GM10248 (cell line): ENCODE data around the gene DUSP10.

Experiments
- CTCF ChIA-PET: fragments of 300-600 bp; sonication (Branson Sonifier 250); formaldehyde crosslinking; extraction: SDS; loops from one replicate; lab custom pipeline; 2021; ENCODE audit warnings: antibody characterized with exemption; lab: Yijun Ruan, JAX
- POLR2A ChIA-PET: fragments of 350-650 bp; sonication (Branson Sonifier 250); formaldehyde crosslinking; extraction: SDS; loops from one replicate; lab custom pipeline; 2020; ENCODE audit warnings: antibody characterized with exemption; lab: Yijun Ruan, JAX
- DNase-seq: peaks from one replicate; pipeline ENCODE4 v3.0.0; 2012; ENCODE audit errors: extremely low spot score
- CTCF ChIP-seq: IDR thresholded peaks from 2 replicates; pipeline ENCODE4 v1.5.1; 2012; ENCODE audit warnings: mild to moderate bottlenecking, low read depth; ENCODE audit errors: extremely low read depth, missing control alignments, control extremely low read depth

DUSP10 gene

GRCh38 chr1:221732052-221732451 is 9.8 kb downstream of the DUSP10 start:
- CTCF ChIA-PET, result interaction anchor here (2.4 to 2.8 kb wide), 3 partner anchors 9 to 18 kb away, joined by 7 to 16 read pairs (median 8); partner anchors contain the start of gene DUSP10
- no peak for DNase-seq
- no peak for TF ChIP-seq CTCF
- POLR2A ChIA-PET, result interaction anchor here (0.6 kb wide), 1 partner anchor 139 kb away, joined by 3 read pairs; no protein-coding TSS in a partner anchor

- CTCF ChIA-PET, result interaction anchor here (0.7 to 3.6 kb wide), 7 partner anchors 8 to 79 kb away, joined by 3 to 17 read pairs (median 4); partner anchors contain the start of gene DUSP10
- TF ChIP-seq CTCF, result no peak
- DNase-seq, result no peak
- POLR2A ChIA-PET, result interaction anchor here (0.6 to 2.7 kb wide), 4 partner anchors 9 to 18 kb away, joined by 3 to 15 read pairs (median 5); partner anchors contain the start of gene DUSP10
Observed at GRCh38 chr1:221729771-221730330, 12.0 kb downstream of the DUSP10 start.

GRCh38 chr1:221728037-221728505 is 13.8 kb downstream of the DUSP10 start:
- POLR2A ChIA-PET, result interaction anchor here (2.7 kb wide), 1 partner anchor 14 kb away, joined by 15 read pairs; the partner anchor contains the start of gene DUSP10
- no peak for DNase-seq
- CTCF ChIA-PET, result interaction anchor here (1.0 to 12.2 kb wide), 3 partner anchors 9 to 17 kb away, joined by 4 to 93 read pairs (median 17); partner anchors contain the start of gene DUSP10
- TF ChIP-seq CTCF, result no peak

DNA sequence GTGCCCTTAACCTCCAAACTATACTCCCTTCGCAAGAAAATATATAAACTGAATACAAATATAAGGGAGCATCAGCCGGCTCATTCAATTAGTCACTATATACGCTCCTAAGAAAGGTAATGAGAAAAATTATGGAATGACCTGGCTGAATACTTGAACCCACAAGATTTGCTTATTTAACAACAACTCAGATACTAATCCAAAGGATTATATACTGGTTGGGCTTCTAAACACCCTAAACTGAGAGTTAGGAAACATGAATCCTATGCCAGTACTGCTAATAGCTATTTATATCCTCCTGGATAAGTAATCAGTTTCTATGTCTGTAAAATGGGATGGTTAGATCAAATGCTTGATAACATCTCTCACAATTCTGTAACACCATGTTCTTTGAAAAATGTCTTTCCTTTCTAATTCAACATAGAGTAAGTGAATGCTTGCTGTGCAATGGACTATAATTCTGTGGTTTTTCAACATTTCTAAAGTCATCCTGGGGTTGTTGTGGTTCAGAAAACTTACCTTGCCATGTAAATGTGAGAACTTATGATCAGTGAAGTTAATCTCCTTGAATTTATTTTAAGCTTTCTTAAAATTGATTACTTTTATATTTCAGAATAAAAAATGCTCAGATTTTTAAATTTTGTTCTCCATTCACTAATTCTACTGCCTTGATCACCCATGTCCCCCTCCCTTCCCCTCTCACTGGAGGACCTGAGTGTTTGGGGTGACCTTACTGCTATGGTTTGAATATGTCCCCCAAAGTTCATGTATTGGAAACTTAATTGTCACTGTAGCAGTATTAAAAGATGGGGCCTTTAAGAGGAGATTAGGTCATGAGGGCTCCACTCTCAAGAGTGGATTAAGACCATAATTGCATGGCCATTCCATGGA is 14.5 kb downstream of the DUSP10 start:
- CTCF ChIA-PET, result interaction anchor here (1.0 to 12.2 kb wide), 3 partner anchors 10 to 17 kb away, joined by 4 to 93 read pairs (median 17); partner anchors contain the start of gene DUSP10
- POLR2A ChIA-PET, result no interaction called here
- DNase-seq, result no peak
- no peak for TF ChIP-seq CTCF

GRCh38 chr1:221725735-221726672 is 15.9 kb downstream of the DUSP10 start:
- POLR2A ChIA-PET, result interaction anchor here (0.7 to 1.2 kb wide), 2 partner anchors 13 to 15 kb away, joined by 5 read pairs; partner anchors contain the start of gene DUSP10

More at GRCh38 chr1:221725735-221726672, 15.9 kb downstream of the DUSP10 start:
- no peak for TF ChIP-seq CTCF
- DNase-seq, result peak; percentile 27
- CTCF ChIA-PET, result interaction anchor here (0.9 to 12.2 kb wide), 6 partner anchors 8 to 739 kb away, joined by 3 to 93 read pairs (median 5); partner anchors contain the start of gene DUSP10
